Parathyroid adenoma (tissue), 2 donors: Measurements from ENCODE around the gene MIER2.

Source experiments
- H2AFZ ChIP-seq: fragments of 300-600 bp; sonication (generic); one replicate; pipeline ENCODE4 v1.7.0; 2017; ENCODE audit warnings: antibody characterized with exemption, mild to moderate bottlenecking
- H3K27ac ChIP-seq: fragments of 300-600 bp; sonication (generic); one replicate; pipeline ENCODE4 v1.7.0; 2017
- H3K27me3 ChIP-seq: fragments of 300-600 bp; sonication (generic); one replicate; pipeline ENCODE4 v1.7.0; 2017; ENCODE audit warnings: low read length; ENCODE audit not compliant: control insufficient read depth, insufficient read depth
- H3K36me3 ChIP-seq: fragments of 300-600 bp; sonication (generic); one replicate; pipeline ENCODE4 v1.7.0; 2017; ENCODE audit warnings: low read length; ENCODE audit not compliant: control insufficient read depth, insufficient read depth
- H3K4me1 ChIP-seq: fragments of 300-600 bp; sonication (generic); one replicate; pipeline ENCODE4 v1.7.0; 2017; ENCODE audit warnings: control low read depth
- H3K4me2 ChIP-seq: fragments of 300-600 bp; sonication (generic); one replicate; pipeline ENCODE4 v1.7.0; 2017; ENCODE audit warnings: low read length
- H3K4me3 ChIP-seq: fragments of 300-600 bp; sonication (generic); one replicate; pipeline ENCODE4 v1.7.0; 2017; ENCODE audit warnings: low read depth, low read length
- H3K79me2 ChIP-seq: fragments of 300-600 bp; sonication (generic); one replicate; pipeline ENCODE4 v1.7.0; 2017; ENCODE audit warnings: control low read depth
- H3K9ac ChIP-seq: fragments of 300-600 bp; sonication (generic); one replicate; pipeline ENCODE4 v1.7.0; 2017; ENCODE audit warnings: mild to moderate bottlenecking
- H3K9me3 ChIP-seq: fragments of 300-600 bp; sonication (generic); one replicate; pipeline ENCODE4 v1.7.0; 2017; ENCODE audit warnings: low read length; ENCODE audit not compliant: control insufficient read depth
- CTCF ChIP-seq: fragments of 300-600 bp; sonication (generic); IDR thresholded peaks from one replicate; pipeline ENCODE4 v1.7.0; 2017; ENCODE audit warnings: antibody characterized with exemption, mild to moderate bottlenecking
- donor health status: primary hyperparathyroidism.

MIER2 gene

DNA sequence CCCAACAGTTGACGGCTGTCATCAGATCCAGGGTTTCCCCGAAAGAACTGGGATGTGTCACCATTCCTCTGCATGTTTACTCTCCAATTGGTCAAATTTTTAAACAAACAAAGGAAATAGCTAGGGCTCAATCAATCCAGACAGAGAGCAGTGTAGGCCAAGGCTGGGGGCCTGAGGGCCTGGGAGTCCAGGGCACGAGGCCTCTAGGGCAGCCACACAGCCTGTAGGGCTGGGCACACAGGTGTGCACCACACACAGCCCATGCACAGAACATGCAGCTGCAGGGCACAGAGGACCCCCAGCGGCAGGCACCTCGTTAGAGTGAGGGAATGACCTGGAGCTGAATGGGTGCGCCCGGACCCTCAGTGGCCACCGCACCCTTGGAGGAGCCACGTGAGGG lies 9.5 kb downstream of the MIER2 start:
- TF ChIP-seq CTCF, result no peak
- Histone ChIP-seq H3K27me3 (no peaks in the 10 kb centered on the region), H3K4me1 (no peaks in the 10 kb centered on the region), H3K79me2 (peaks cover 38% of the 10 kb centered on the region), H3K9ac (no peak overlapping the region), H3K9me3 (no peaks in the 10 kb centered on the region), H2AFZ (no peak overlapping the region), H3K27ac (no peak overlapping the region), H3K36me3 (no peaks in the 10 kb centered on the region), H3K4me2 (no peak overlapping the region), H3K4me3 (no peak overlapping the region)

DNA sequence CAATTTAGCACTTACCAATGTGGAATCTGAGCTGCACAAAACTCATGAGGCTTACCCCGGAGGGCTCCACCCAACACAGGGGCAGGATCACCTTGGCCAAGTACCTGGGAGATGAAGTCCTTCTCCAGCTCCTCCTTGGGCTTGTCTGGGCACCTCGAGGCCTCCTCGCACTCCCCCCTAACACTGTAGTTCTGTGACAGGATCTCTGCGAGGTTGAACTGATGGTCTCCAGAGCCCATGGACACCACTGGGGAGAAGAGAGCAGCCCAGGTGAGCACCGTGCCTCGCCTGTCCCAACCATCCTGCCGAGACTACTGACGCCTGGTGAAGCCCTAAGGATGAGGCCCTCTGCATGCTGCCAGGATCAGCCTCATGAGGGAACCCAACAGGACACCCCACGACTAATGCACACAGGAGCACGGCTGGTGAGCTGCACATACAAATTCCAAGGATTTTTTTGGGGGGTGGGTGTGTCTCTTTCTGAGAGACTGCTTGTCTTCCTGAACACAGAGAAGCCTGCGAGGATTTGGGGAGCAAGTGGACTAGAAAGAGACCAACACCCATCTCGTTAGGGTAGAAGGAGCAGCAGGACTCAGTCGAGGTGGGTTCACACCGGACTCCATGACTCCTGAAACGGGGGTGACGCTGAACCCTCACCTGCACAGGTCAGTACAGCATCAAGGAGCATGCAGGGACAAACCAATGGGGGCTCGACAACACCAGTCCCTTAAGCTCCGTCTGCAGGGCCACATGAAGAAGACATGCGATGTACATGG lies 10.1 kb downstream of the MIER2 start:
- Histone ChIP-seq H3K27ac (no peak overlapping the region), H2AFZ (no peak overlapping the region), H3K4me2 (no peak overlapping the region), H3K27me3 (no peaks in the 10 kb centered on the region), H3K4me1 (no peaks in the 10 kb centered on the region), H3K4me3 (no peak overlapping the region), H3K9ac (no peak overlapping the region), H3K79me2 (peaks cover 36% of the 10 kb centered on the region), H3K9me3 (no peaks in the 10 kb centered on the region), H3K36me3 (no peaks in the 10 kb centered on the region)
- TF ChIP-seq CTCF, result no peak

DNA sequence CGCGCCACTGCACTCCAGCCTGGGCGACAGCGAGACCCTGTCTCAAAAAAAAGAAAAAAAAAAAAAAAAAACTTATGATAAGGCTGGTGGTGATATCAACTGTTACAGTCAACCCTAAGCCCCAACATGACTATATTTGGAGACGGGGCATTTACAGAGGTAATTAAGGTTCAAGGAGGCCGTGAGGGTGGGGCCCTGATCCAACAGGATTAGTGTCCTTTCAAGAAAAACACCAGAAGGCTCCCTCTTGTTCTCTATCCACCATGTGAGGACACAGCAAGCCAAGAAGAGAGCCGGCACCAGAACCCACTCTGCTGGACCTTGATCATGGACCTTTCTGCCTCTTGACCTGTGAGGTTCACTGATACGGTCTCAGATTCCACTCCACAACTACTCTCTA lies 14.1 kb downstream of the MIER2 start:
- Histone ChIP-seq H3K4me3 (no peak overlapping the region), H3K9me3 (no peaks in the 10 kb centered on the region), H3K4me1 (no peaks in the 10 kb centered on the region), H3K79me2 (peaks cover 27% of the 10 kb centered on the region), H3K27ac (no peak overlapping the region), H3K27me3 (no peaks in the 10 kb centered on the region), H3K36me3 (no peaks in the 10 kb centered on the region), H2AFZ (no peak overlapping the region), H3K4me2 (no peak overlapping the region), H3K9ac (no peak overlapping the region)
- no peak for TF ChIP-seq CTCF

- TF ChIP-seq CTCF, result no peak
- no peak overlapping the region for H3K27ac ChIP-seq
- H3K9ac ChIP-seq, result no peak overlapping the region
- no peaks in the 10 kb centered on the region for H3K36me3 ChIP-seq
- H2AFZ ChIP-seq, result no peak overlapping the region
- H3K79me2 ChIP-seq, result peaks cover 30% of the 10 kb centered on the region
- no peaks in the 10 kb centered on the region for H3K9me3 ChIP-seq
- H3K4me2 ChIP-seq, result no peak overlapping the region
- H3K4me1 ChIP-seq, result no peaks in the 10 kb centered on the region
- no peaks in the 10 kb centered on the region for H3K27me3 ChIP-seq
- H3K4me3 ChIP-seq, result no peak overlapping the region
Measured at GRCh38 chr19:329876-330275, 14.7 kb downstream of the MIER2 start.

- Histone ChIP-seq H3K27me3 (no peaks in the 10 kb centered on the region), H3K36me3 (no peaks in the 10 kb centered on the region), H3K27ac (no peak overlapping the region), H3K9me3 (no peaks in the 10 kb centered on the region), H3K4me1 (no peaks in the 10 kb centered on the region), H2AFZ (no peak overlapping the region), H3K4me2 (no peak overlapping the region), H3K9ac (no peak overlapping the region), H3K4me3 (no peak overlapping the region), H3K79me2 (peaks cover 39% of the 10 kb centered on the region)
- no peak for TF ChIP-seq CTCF
Measured at GRCh38 chr19:328025-328505, 16.5 kb downstream of the MIER2 start.
